ENCODE results near the gene EIF5B.

EIF5B gene

GRCh38 chr2:99436874-99437273, 99.7 kb downstream of the EIF5B start:
- DNase-seq (ENCODE audit: low read depth) = no peak
- no peak for TF ChIP-seq CTCF (IDR thresholded peaks at IDR 0.05; ENCODE audit: low read length, missing control alignments)
- H3K4me3 ChIP-seq (replicated peaks; ENCODE audit: low read depth, low read length) = no peak overlapping the region

GRCh38 chr2:99439971-99440505, 102.8 kb downstream of the EIF5B start:
- no peak for TF ChIP-seq CTCF (IDR thresholded peaks at IDR 0.05; ENCODE audit: low read length, missing control alignments)
- H3K4me3 ChIP-seq (replicated peaks; ENCODE audit: low read depth, low read length) = no peak overlapping the region
- DNase-seq (ENCODE audit: low read depth) = no peak

- DNase-seq (ENCODE audit: low read depth) = peak; percentile 42
- TF ChIP-seq CTCF (IDR thresholded peaks at IDR 0.05; ENCODE audit: low read length, missing control alignments) = peak; percentile 33
- H3K4me3 ChIP-seq (replicated peaks; ENCODE audit: low read depth, low read length) = no peak overlapping the region
These were observed 105.6 kb downstream of the EIF5B start for GRCh38 chr2:99442837-99443236.

- TF ChIP-seq CTCF (IDR thresholded peaks at IDR 0.05; ENCODE audit: low read length, missing control alignments) = no peak
- no peak overlapping the region for H3K4me3 ChIP-seq (replicated peaks; ENCODE audit: low read depth, low read length)
- DNase-seq (ENCODE audit: low read depth) = no peak
These were observed 107.0 kb downstream of the EIF5B start for GRCh38 chr2:99444222-99444621.

- DNase-seq (ENCODE audit: low read depth) = no peak
- TF ChIP-seq CTCF (IDR thresholded peaks at IDR 0.05; ENCODE audit: low read length, missing control alignments) = no peak
- H3K4me3 ChIP-seq (replicated peaks; ENCODE audit: low read depth, low read length) = no peak overlapping the region
These were observed 107.9 kb downstream of the EIF5B start for GRCh38 chr2:99445065-99445464.

- TF ChIP-seq CTCF (IDR thresholded peaks at IDR 0.05; ENCODE audit: low read length, missing control alignments) = no peak
- peak; percentile 63 for DNase-seq (ENCODE audit: low read depth)
- no peak overlapping the region for H3K4me3 ChIP-seq (replicated peaks; ENCODE audit: low read depth, low read length)
These were observed 111.4 kb downstream of the EIF5B start for GRCh38 chr2:99448556-99448955.

GRCh38 chr2:99450199-99450598, 113.0 kb downstream of the EIF5B start:
- DNase-seq (ENCODE audit: low read depth) = no peak
- H3K4me3 ChIP-seq (replicated peaks; ENCODE audit: low read depth, low read length) = no peak overlapping the region
- TF ChIP-seq CTCF (IDR thresholded peaks at IDR 0.05; ENCODE audit: low read length, missing control alignments) = no peak

All from fibroblast of pulmonary artery (primary cell).